HG03558 (cell line): Measurements from ENCODE around the gene ORC2.
A peak's percentile ranks its signal among the peaks of the same experiment; 100 is the strongest.

Experiments
- ATAC-seq: cut with Tn5 transposase; IDR thresholded peaks from one replicate; pipeline ENCODE4 v1.9.1; 2021; ENCODE audit warnings: moderate number of reproducible peaks; ENCODE audit not compliant: unreplicated experiment; ENCODE audit errors: extremely low read depth

The ORC2 gene

GRCh38 chr2:200864176-200865034 lies 99.1 kb downstream of the ORC2 start, which contains the start of gene CLK1:
CLK1 (minus strand) TSS chr2:200864658; CDS start chr2:200861862, 2,796 bp downstream.
- ATAC-seq: peak; percentile 63

DNA sequence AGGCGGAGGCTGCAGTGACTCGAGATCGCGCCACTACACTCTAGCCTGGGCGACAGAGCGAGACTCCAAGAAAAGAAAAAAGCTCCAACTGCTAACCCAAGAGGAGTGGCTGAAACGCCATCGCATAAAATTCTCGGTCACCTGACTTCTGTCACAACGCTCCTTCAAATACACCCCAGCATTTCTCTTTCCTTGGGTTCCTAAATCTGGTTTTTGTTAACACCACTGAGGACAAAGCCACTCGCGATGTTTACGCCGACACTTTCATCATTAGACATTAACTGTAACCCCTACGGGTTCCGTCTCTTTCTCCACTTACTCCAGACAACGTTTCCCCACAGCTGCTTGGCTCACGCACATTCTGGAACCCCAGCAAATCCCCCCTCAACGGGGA lies 99.7 kb downstream of the ORC2 start:
- no peak for ATAC-seq

GRCh38 chr2:200862532-200863000 lies 100.9 kb downstream of the ORC2 start:
- ATAC-seq: no peak

GRCh38 chr2:200861617-200862155 lies 101.8 kb downstream of the ORC2 start:
- no peak for ATAC-seq

GRCh38 chr2:200860092-200860795 lies 103.2 kb downstream of the ORC2 start:
- no peak for ATAC-seq
